WTC11 (cell line): Measurements from ENCODE around the gene NKAIN2. TPM values are rescaled to one million over a fixed set of nuclear protein-coding genes. Genes with fewer than 3 reads are reported as not detected.
A peak's percentile ranks its signal among the peaks of the same experiment; 100 is the strongest.
"Not testable (repeated sequence)": the region's sequence is repeated elsewhere in the genome, so short reads cannot be mapped to it uniquely, and the experiment has no call there.

ENCODE experiments used
- ATAC-seq: fragments of 200-7000 bp; cut with Tn5 transposase; 2 replicates; pipeline ENCODE4 v1.10.0; 2021; ENCODE audit warnings: mild to moderate bottlenecking, moderate library complexity
- CTCF ChIA-PET: fragments of 300-600 bp; sonication (Branson Sonifier 250); formaldehyde crosslinking; loops from one replicate; lab custom pipeline; 2021; ENCODE audit warnings: antibody characterized with exemption; lab: Charles Lee
- POLR2A ChIA-PET: fragments of 350-600 bp; sonication (Branson Sonifier 250); formaldehyde crosslinking; loops from one replicate; lab custom pipeline; 2021; ENCODE audit warnings: antibody characterized with exemption; lab: Charles Lee
- DNase-seq: peaks from one replicate; pipeline ENCODE4 v3.0.0; 2021; ENCODE audit warnings: low spot score
- H3K27ac Mint-ChIP-seq: 2 replicates; pipeline ENCODE4 v1.8.0; 2021; ENCODE audit warnings: mixed read lengths
- H3K27me3 Mint-ChIP-seq: 2 replicates; pipeline ENCODE4 v1.8.0; 2021; ENCODE audit warnings: low read depth, mild to moderate bottlenecking, moderate library complexity, mixed read lengths
- H3K36me3 Mint-ChIP-seq: 2 replicates; pipeline ENCODE4 v1.8.0; 2021; ENCODE audit warnings: mixed read lengths
- H3K4me1 Mint-ChIP-seq: 2 replicates; pipeline ENCODE4 v1.8.0; 2022; ENCODE audit warnings: mixed read lengths
- H3K4me3 Mint-ChIP-seq: 2 replicates; pipeline ENCODE4 v1.8.0; 2021; ENCODE audit warnings: mild to moderate bottlenecking, moderate library complexity, mixed read lengths
- H3K9me3 Mint-ChIP-seq: 2 replicates; pipeline ENCODE4 v1.8.0; 2021; ENCODE audit warnings: mixed read lengths
- AR ChIP-seq: fragments of 250-450 bp; sonication (Bioruptor Pico); IDR thresholded peaks from 2 replicates; pipeline ENCODE4 v1.9.0; 2021; ENCODE audit warnings: mild to moderate bottlenecking
- ATF1 ChIP-seq: sonication (generic); formaldehyde crosslinking; IDR thresholded peaks from 2 replicates; pipeline ENCODE4 v1.8.1; 2023; ENCODE audit warnings: mild to moderate bottlenecking, moderate library complexity, missing genetic modification reagents
- CDX4 ChIP-seq: fragments of 250-450 bp; sonication (Bioruptor Pico); IDR thresholded peaks from 2 replicates; pipeline ENCODE4 v1.9.0; 2021; ENCODE audit warnings: moderate library complexity, mild to moderate bottlenecking, inconsistent platforms, borderline replicate concordance
- CREB1 ChIP-seq: sonication (generic); formaldehyde crosslinking; IDR thresholded peaks from 2 replicates; pipeline ENCODE4 v1.8.0; 2023; ENCODE audit warnings: mild to moderate bottlenecking, missing genetic modification reagents
- ELF4 ChIP-seq: sonication (generic); formaldehyde crosslinking; IDR thresholded peaks from 2 replicates; pipeline ENCODE4 v1.8.1; 2022; ENCODE audit warnings: low read depth, mild to moderate bottlenecking, moderate library complexity, missing genetic modification reagents
- FOXJ3 ChIP-seq: sonication (generic); formaldehyde crosslinking; IDR thresholded peaks from 2 replicates; pipeline ENCODE4 v1.9.0; 2021; ENCODE audit warnings: missing genetic modification reagents, mild to moderate bottlenecking, borderline replicate concordance
- GABPB1 ChIP-seq: sonication (generic); formaldehyde crosslinking; IDR thresholded peaks from 2 replicates; pipeline ENCODE4 v1.8.1; 2023; ENCODE audit warnings: mild to moderate bottlenecking, missing genetic modification reagents
- GRHL2 ChIP-seq: fragments of 250-450 bp; sonication (Bioruptor Pico); IDR thresholded peaks from 2 replicates; pipeline ENCODE4 v1.8.0; 2022; ENCODE audit warnings: mild to moderate bottlenecking, moderate library complexity; ENCODE audit not compliant: insufficient replicate concordance, severe bottlenecking
- GTF2I ChIP-seq: fragments of 250-450 bp; sonication (Bioruptor Pico); conservative IDR thresholded peaks from 2 replicates; pipeline ENCODE4 v1.4.0; 2021; ENCODE audit warnings: mild to moderate bottlenecking
- OVOL2 ChIP-seq: fragments of 250-450 bp; sonication (Bioruptor Pico); IDR thresholded peaks from 2 replicates; pipeline ENCODE4 v1.9.0; 2021; ENCODE audit warnings: mild to moderate bottlenecking, borderline replicate concordance
- SP1 ChIP-seq: sonication (generic); formaldehyde crosslinking; conservative IDR thresholded peaks from 2 replicates; pipeline ENCODE4 v1.8.1; 2022; ENCODE audit warnings: missing genetic modification reagents
- USF2 ChIP-seq: sonication (generic); formaldehyde crosslinking; IDR thresholded peaks from 2 replicates; pipeline ENCODE4 v1.8.1; 2023; ENCODE audit warnings: mild to moderate bottlenecking, missing genetic modification reagents, moderate library complexity
- ZBTB43 ChIP-seq: sonication (generic); formaldehyde crosslinking; IDR thresholded peaks from 2 replicates; pipeline ENCODE4 v1.8.1; 2023; ENCODE audit warnings: mild to moderate bottlenecking, missing genetic modification reagents
- ZNF425 ChIP-seq: fragments of 250-450 bp; sonication (Bioruptor Pico); conservative IDR thresholded peaks from 2 replicates; pipeline ENCODE4 v1.9.0; 2021; ENCODE audit warnings: mild to moderate bottlenecking
- total RNA-seq: library from RNA; stranded (reverse); gene quantifications from 3 replicates; pipeline ENCODE4 v1.2.3, GENCODE V29; 2021

NKAIN2 gene
- total RNA-seq, 1 experiment from 2014 or later, result 0.33 TPM

GRCh38 chr6:124688369-124688768 is 884.7 kb downstream of the NKAIN2 start:
- Mint-ChIP-seq H3K4me3 (no peak overlapping the region), H3K4me1 (peaks cover 33% of the 10 kb centered on the region), H3K27ac (no peak overlapping the region), H3K36me3 (peaks cover 2% of the 10 kb centered on the region; the same call in 1 of the 2 replicates), H3K27me3 (no peaks in the 10 kb centered on the region), H3K9me3 (peaks cover 9% of the 10 kb centered on the region; the same call in 1 of the 2 replicates)
- DNase-seq (no peak), ATAC-seq (no peak)
- no peak for TF ChIP-seq SP1 (CRISPR knock-in tag)
- no peak for TF ChIP-seq GTF2I (CRISPR knock-in tag)
- ChIA-PET POLR2A (no interaction called here), CTCF (no interaction called here)

GRCh38 chr6:124694139-124694705 is 890.6 kb downstream of the NKAIN2 start:
- DNase-seq, result no peak
- Mint-ChIP-seq H3K36me3 (no peaks in the 10 kb centered on the region), H3K9me3 (peaks cover 8% of the 10 kb centered on the region), H3K27me3 (no peaks in the 10 kb centered on the region), H3K27ac (no peak overlapping the region; the same call in 1 of the 2 replicates), H3K4me1 (peaks cover 33% of the 10 kb centered on the region), H3K4me3 (no peak overlapping the region)
- ChIA-PET POLR2A (interaction anchor here (0.7 kb wide), 1 partner anchor 92 kb away, joined by 4 read pairs; no protein-coding TSS in a partner anchor), CTCF (no interaction called here)
- TF ChIP-seq GRHL2 (CRISPR knock-in tag) (no peak), ZBTB43 (CRISPR knock-in tag) (no peak), CREB1 (no peak), GABPB1 (CRISPR knock-in tag) (no peak), FOXJ3 (CRISPR knock-in tag) (no peak), ZNF425 (CRISPR knock-in tag) (no peak), OVOL2 (CRISPR knock-in tag) (no peak), ATF1 (no peak)
- no peak for ATAC-seq

- TF ChIP-seq USF2 (peak; percentile 73), CDX4 (no peak)
- ATAC-seq (peak; percentile 95), DNase-seq (peak; percentile 16)
- no peaks in the 10 kb centered on the region for H3K36me3 Mint-ChIP-seq
- ChIA-PET POLR2A (no interaction called here), CTCF (interaction anchor here (1.0 to 1.3 kb wide), 2 partner anchors 14 to 207 kb away, joined by 3 to 4 read pairs; no protein-coding TSS in a partner anchor)
- H3K9me3 Mint-ChIP-seq, result peaks cover 12% of the 10 kb centered on the region
- peaks cover 11% of the 10 kb centered on the region for H3K4me1 Mint-ChIP-seq
- H3K27ac Mint-ChIP-seq, result no peak overlapping the region
- no peak overlapping the region for H3K4me3 Mint-ChIP-seq
- H3K27me3 Mint-ChIP-seq, result no peaks in the 10 kb centered on the region
Observed at GRCh38 chr6:124699038-124699437, 895.4 kb downstream of the NKAIN2 start.

- POLR2A ChIA-PET, result no interaction called here
- ATAC-seq, result no peak
- H3K27ac Mint-ChIP-seq, result no peak overlapping the region
- H3K4me3 Mint-ChIP-seq, result no peak overlapping the region
- H3K27me3 Mint-ChIP-seq, result no peaks in the 10 kb centered on the region
- DNase-seq, result no peak
- no peaks in the 10 kb centered on the region for H3K36me3 Mint-ChIP-seq
- TF ChIP-seq ELF4 (CRISPR knock-in tag) (no peak), AR (CRISPR knock-in tag) (no peak)
- H3K4me1 Mint-ChIP-seq, result 0 out of 2 replicates have a peak, but pooled peaks cover 3% of the 10 kb centered on the region
- CTCF ChIA-PET, result no interaction called here
- peaks cover 14% of the 10 kb centered on the region for H3K9me3 Mint-ChIP-seq
Observed at GRCh38 chr6:124703541-124703940, 899.9 kb downstream of the NKAIN2 start.

- H3K4me1 Mint-ChIP-seq, ATAC-seq, H3K9me3 Mint-ChIP-seq, H3K36me3 Mint-ChIP-seq, H3K27me3 Mint-ChIP-seq, H3K27ac Mint-ChIP-seq, POLR2A ChIA-PET: not testable (repeated sequence)
- CTCF ChIA-PET, result interaction anchor here (1.1 kb wide), 1 partner anchor 13 kb away, joined by 3 read pairs; no protein-coding TSS in a partner anchor
- peak overlapping the region; percentile 72 for H3K4me3 Mint-ChIP-seq
- peak; percentile 11 for DNase-seq
Observed at GRCh38 chr6:124712532-124712931, 908.9 kb downstream of the NKAIN2 start.
